ENCODE data around the gene TNS1. TPM values are rescaled to one million over a fixed set of nuclear protein-coding genes. Genes with fewer than 3 reads are reported as not detected.
A peak's percentile ranks its signal among the peaks of the same experiment; 100 is the strongest.

Gene TNS1
- total RNA-seq, 4 donors from 2014 or later: 461 to 648 (median 565) TPM

- H3K4me3 ChIP-seq: no peak overlapping the region
- WGBS, 2 donors: 46 to 54% methylated on average over 9 of the region's 9 CpGs
- H3K27me3 ChIP-seq: no peaks in the 10 kb centered on the region
- H3K9me3 ChIP-seq: no peaks in the 10 kb centered on the region
- TF ChIP-seq POLR2A (IDR thresholded peaks at IDR 0.05) (no peak), EP300 (IDR thresholded peaks at IDR 0.05) (no peak), CTCF (IDR thresholded peaks at IDR 0.05) (no peak)
- H3K36me3 ChIP-seq: peaks cover 0 to 8% (median 0%) of the 10 kb centered on the region in 3 donors
- peaks cover 3 to 100% (median 89%) of the 10 kb centered on the region in 4 donors for H3K4me1 ChIP-seq
- peak overlapping the region; percentile 74 to 94 (median 85) for H3K27ac ChIP-seq
- DNase-seq (ENCODE audit: low spot score in 2 of 2): no peak
Observed at GRCh38 chr2:217905896-217906295, 96.9 kb downstream of the TNS1 start.

- peaks cover 3 to 100% (median 85%) of the 10 kb centered on the region in 4 donors for H3K4me1 ChIP-seq
- DNase-seq (ENCODE audit: low spot score in 2 of 2): peak; percentile 57 to 61
- peaks cover 0 to 13% (median 0%) of the 10 kb centered on the region in 3 donors for H3K36me3 ChIP-seq
- peak overlapping the region; percentile 74 to 94 (median 85) for H3K27ac ChIP-seq
- WGBS, 2 donors: 14 to 20% methylated on average over 8 to 9 of the region's 10 CpGs
- peak overlapping the region in 1 of 4 donors; percentile 22 for H3K4me3 ChIP-seq
- H3K9me3 ChIP-seq: no peaks in the 10 kb centered on the region
- H3K27me3 ChIP-seq: no peaks in the 10 kb centered on the region
- no peak for TF ChIP-seq CTCF (IDR thresholded peaks at IDR 0.05)
- peak; percentile 43 to 91 for TF ChIP-seq EP300 (IDR thresholded peaks at IDR 0.05)
Observed at GRCh38 chr2:217905395-217905794, 97.4 kb downstream of the TNS1 start.

GRCh38 chr2:217904614-217904965 lies 98.2 kb downstream of the TNS1 start:
- Histone ChIP-seq H3K27ac (peak overlapping the region; percentile 74 to 94 (median 85)), H3K36me3 (peaks cover 0 to 20% (median 0%) of the 10 kb centered on the region in 3 donors), H3K4me1 (peaks cover 3 to 100% (median 81%) of the 10 kb centered on the region in 4 donors), H3K4me3 (peak overlapping the region in 1 of 4 donors; percentile 22), H3K9me3 (no peaks in the 10 kb centered on the region), H3K27me3 (no peaks in the 10 kb centered on the region)
- 44 to 57% methylated on average over 5 of the region's 5 CpGs for WGBS, 2 donors
- DNase-seq (ENCODE audit: low spot score in 2 of 2): no peak
- TF ChIP-seq EP300 (IDR thresholded peaks at IDR 0.05) (no peak), CTCF (IDR thresholded peaks at IDR 0.05) (no peak), POLR2A (IDR thresholded peaks at IDR 0.05) (no peak)

- no peak for TF ChIP-seq CTCF (IDR thresholded peaks at IDR 0.05)
- peak; percentile 36 to 88 for TF ChIP-seq EP300 (IDR thresholded peaks at IDR 0.05)
- peak in 1 of 2 donors; percentile 27 for TF ChIP-seq POLR2A (IDR thresholded peaks at IDR 0.05)
- Histone ChIP-seq H3K4me3 (peak overlapping the region in 2 of 4 donors; percentile 5 to 22), H3K36me3 (peaks cover 0 to 20% (median 0%) of the 10 kb centered on the region in 3 donors), H3K27ac (peak overlapping the region; percentile 74 to 94 (median 85)), H3K27me3 (no peaks in the 10 kb centered on the region), H3K9me3 (no peaks in the 10 kb centered on the region), H3K4me1 (peaks cover 3 to 100% (median 80%) of the 10 kb centered on the region in 4 donors)
- 15 to 16% methylated on average over 11 of the region's 11 CpGs for WGBS, 2 donors
- DNase-seq (ENCODE audit: low spot score in 2 of 2): peak; percentile 70 to 72
Observed at GRCh38 chr2:217903859-217904613, 98.8 kb downstream of the TNS1 start.

GRCh38 chr2:217903142-217903858 lies 99.5 kb downstream of the TNS1 start:
- TF ChIP-seq CTCF (IDR thresholded peaks at IDR 0.05): no peak
- TF ChIP-seq POLR2A (IDR thresholded peaks at IDR 0.05): no peak
- no peak for TF ChIP-seq EP300 (IDR thresholded peaks at IDR 0.05)
- 56 to 62% methylated on average over 8 of the region's 8 CpGs for WGBS, 2 donors
- Histone ChIP-seq H3K4me1 (peaks cover 3 to 100% (median 85%) of the 10 kb centered on the region in 4 donors), H3K27ac (peak overlapping the region; percentile 74 to 94 (median 85)), H3K4me3 (no peak overlapping the region), H3K36me3 (peaks cover 0 to 20% (median 0%) of the 10 kb centered on the region in 3 donors), H3K9me3 (no peaks in the 10 kb centered on the region), H3K27me3 (no peaks in the 10 kb centered on the region)
- no peak for DNase-seq (ENCODE audit: low spot score in 2 of 2)

All from tibial nerve (tissue), 4 donors.